ENCODE data around the gene AQP11. TPM values are rescaled to one million over a fixed set of nuclear protein-coding genes. Genes with fewer than 3 reads are reported as not detected.
"Not testable (repeated sequence)": the region's sequence is repeated elsewhere in the genome, so short reads cannot be mapped to it uniquely, and the experiment has no call there.

The AQP11 gene
- total and polyA plus RNA-seq, 2 donors (not counting 3 experiments of a cell fraction or from before 2014, with no cell fraction given), result 0.22 to 0.55 TPM

DNA sequence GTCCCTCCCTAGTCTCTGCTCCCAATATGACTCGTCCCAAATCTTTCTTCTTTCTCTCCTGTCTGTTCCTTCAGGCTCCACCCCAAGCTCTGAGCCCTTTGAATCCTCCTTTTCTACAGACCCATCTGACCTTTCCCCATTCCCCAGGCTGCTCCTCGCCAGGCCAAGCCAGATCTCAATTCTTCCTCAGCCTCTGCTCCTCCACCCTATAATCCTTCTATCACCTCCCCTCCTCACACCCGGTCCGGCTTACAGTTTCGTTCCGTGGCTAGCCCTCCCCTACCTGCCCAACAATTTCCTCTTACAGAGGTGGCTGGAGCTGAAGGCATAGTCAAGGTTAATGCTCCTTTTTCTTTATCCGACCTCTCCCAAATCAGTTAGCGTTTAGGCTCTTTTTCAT, 38.3 kb upstream of the AQP11 start:
- H4K20me1 ChIP-seq (replicated peaks; ENCODE audit: control insufficient read depth, extremely low read depth, insufficient read depth, low read length); CTCF ChIA-PET; H3K9me1 ChIP-seq (replicated peaks; ENCODE audit: control insufficient read depth, extremely low read depth, insufficient read depth, low read length); H3K9ac ChIP-seq (replicated peaks; ENCODE audit: extremely low read depth, insufficient read depth, low read length); H3K4me2 ChIP-seq (ENCODE audit: insufficient read depth, low read length); FAIRE-seq; H3K4me1 ChIP-seq (ENCODE audit: control insufficient read depth, extremely low read depth, insufficient read depth, low read length); dilution Hi-C loops (cut with MboI; ENCODE audit: extremely low pct_ligation_motif_present, low sequenced_read_pairs); H3K79me2 ChIP-seq (ENCODE audit: control insufficient read depth, insufficient read depth, low read length); H3K4me3 ChIP-seq (replicated peaks in 1 of 3; ENCODE audit: insufficient read depth in 1 of 3, low read depth in 1 of 3, low read length in 3 of 3); H3K36me3 ChIP-seq (ENCODE audit: control insufficient read depth in 2 of 2, extremely low read depth in 1 of 2, insufficient read depth in 2 of 2, low read length in 2 of 2); H3K27me3 ChIP-seq (ENCODE audit: control insufficient read depth in 2 of 2, insufficient read depth in 2 of 2, low read length in 2 of 2); POLR2A ChIA-PET; DNase-seq (ENCODE audit: low read depth, low spot score); H2AFZ ChIP-seq (ENCODE audit: low read depth, low read length); H3K27ac ChIP-seq (ENCODE audit: insufficient read depth, low read depth, low read length); intact Hi-C loops (cut with micrococcal nuclease); H3K9me3 ChIP-seq (replicated peaks; ENCODE audit: control insufficient read depth, insufficient read depth, low read length); BruUV-seq (replicated peaks): not testable (repeated sequence)

DNA sequence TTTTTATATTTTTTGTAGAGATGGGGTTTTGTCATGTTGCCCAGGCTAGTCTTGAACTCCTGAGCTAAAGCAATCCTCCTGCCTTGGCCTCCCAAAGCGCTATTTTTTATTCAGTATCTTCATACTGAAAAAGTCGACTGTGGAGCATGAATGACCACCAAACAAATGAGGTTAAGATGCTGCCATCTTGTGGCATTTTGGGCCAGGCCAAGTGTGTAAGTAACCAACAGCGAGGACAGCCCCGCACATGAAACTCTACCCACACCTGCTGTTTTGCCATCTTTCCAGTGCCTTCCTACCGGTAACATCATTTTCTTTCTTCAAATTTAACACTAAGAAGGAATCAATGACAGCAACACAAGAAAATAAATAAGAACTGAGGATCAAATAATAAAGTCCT, 32.2 kb upstream of the AQP11 start:
- no peak overlapping the region for H3K9ac ChIP-seq (replicated peaks; ENCODE audit: extremely low read depth, insufficient read depth, low read length)
- H3K4me1 ChIP-seq (ENCODE audit: control insufficient read depth, extremely low read depth, insufficient read depth, low read length), result peaks cover 3% of the 10 kb centered on the region
- H2AFZ ChIP-seq (ENCODE audit: low read depth, low read length), result no peak overlapping the region
- CTCF ChIA-PET, result interaction anchor here (1.0 to 3.5 kb wide), 8 partner anchors 9 to 510 kb away, joined by 4 to 41 read pairs (median 6); no protein-coding TSS in a partner anchor
- no peaks in the 10 kb centered on the region for H4K20me1 ChIP-seq (replicated peaks; ENCODE audit: control insufficient read depth, extremely low read depth, insufficient read depth, low read length)
- dilution Hi-C loops (cut with MboI; ENCODE audit: extremely low pct_ligation_motif_present, low sequenced_read_pairs), result no loop called here
- H3K4me2 ChIP-seq (ENCODE audit: insufficient read depth, low read length), result no peak overlapping the region
- H3K4me3 ChIP-seq (replicated peaks in 1 of 3; ENCODE audit: insufficient read depth in 1 of 3, low read depth in 1 of 3, low read length in 3 of 3), result no peak overlapping the region
- FAIRE-seq, result no peak
- H3K9me1 ChIP-seq (replicated peaks; ENCODE audit: control insufficient read depth, extremely low read depth, insufficient read depth, low read length), result no peaks in the 10 kb centered on the region
- POLR2A ChIA-PET, result no interaction called here
- no peaks in the 10 kb centered on the region for H3K27me3 ChIP-seq (ENCODE audit: control insufficient read depth in 2 of 2, insufficient read depth in 2 of 2, low read length in 2 of 2)
- H3K9me3 ChIP-seq (replicated peaks; ENCODE audit: control insufficient read depth, insufficient read depth, low read length), result no peaks in the 10 kb centered on the region
- BruUV-seq (replicated peaks), result no TSS peak
- intact Hi-C loops (cut with micrococcal nuclease), result no loop called here
- H3K36me3 ChIP-seq (ENCODE audit: control insufficient read depth in 2 of 2, extremely low read depth in 1 of 2, insufficient read depth in 2 of 2, low read length in 2 of 2), result no peaks in the 10 kb centered on the region
- H3K27ac ChIP-seq (ENCODE audit: insufficient read depth, low read depth, low read length), result no peak overlapping the region
- no peaks in the 10 kb centered on the region for H3K79me2 ChIP-seq (ENCODE audit: control insufficient read depth, insufficient read depth, low read length)
- TF ChIP-seq, protein P1, sequence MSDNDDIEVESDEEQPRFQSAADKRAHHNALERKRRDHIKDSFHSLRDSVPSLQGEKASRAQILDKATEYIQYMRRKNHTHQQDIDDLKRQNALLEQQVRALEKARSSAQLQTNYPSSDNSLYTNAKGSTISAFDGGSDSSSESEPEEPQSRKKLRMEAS (IDR thresholded peaks at IDR 0.05; ENCODE audit: insufficient read depth, insufficient read length), result no peak
- TF ChIP-seq, protein P2, sequence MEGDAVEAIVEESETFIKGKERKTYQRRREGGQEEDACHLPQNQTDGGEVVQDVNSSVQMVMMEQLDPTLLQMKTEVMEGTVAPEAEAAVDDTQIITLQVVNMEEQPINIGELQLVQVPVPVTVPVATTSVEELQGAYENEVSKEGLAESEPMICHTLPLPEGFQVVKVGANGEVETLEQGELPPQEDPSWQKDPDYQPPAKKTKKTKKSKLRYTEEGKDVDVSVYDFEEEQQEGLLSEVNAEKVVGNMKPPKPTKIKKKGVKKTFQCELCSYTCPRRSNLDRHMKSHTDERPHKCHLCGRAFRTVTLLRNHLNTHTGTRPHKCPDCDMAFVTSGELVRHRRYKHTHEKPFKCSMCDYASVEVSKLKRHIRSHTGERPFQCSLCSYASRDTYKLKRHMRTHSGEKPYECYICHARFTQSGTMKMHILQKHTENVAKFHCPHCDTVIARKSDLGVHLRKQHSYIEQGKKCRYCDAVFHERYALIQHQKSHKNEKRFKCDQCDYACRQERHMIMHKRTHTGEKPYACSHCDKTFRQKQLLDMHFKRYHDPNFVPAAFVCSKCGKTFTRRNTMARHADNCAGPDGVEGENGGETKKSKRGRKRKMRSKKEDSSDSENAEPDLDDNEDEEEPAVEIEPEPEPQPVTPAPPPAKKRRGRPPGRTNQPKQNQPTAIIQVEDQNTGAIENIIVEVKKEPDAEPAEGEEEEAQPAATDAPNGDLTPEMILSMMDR (IDR thresholded peaks at IDR 0.05; ENCODE audit: extremely low read depth in 1 of 2, insufficient read depth in 1 of 2, low read depth in 1 of 2, low read length in 2 of 2), result peak; percentile 5 to 32
- peak; percentile 22 for DNase-seq (ENCODE audit: low read depth, low spot score)

Measured in endothelial cell of umbilical vein (primary cell).